ENCODE measurements around the gene IARS2. TPM values are rescaled to one million over a fixed set of nuclear protein-coding genes. Genes with fewer than 3 reads are reported as not detected.

IARS2 gene
- total RNA-seq, 2 donors from 2014 or later, result 44.6 to 56.0 TPM

- Histone ChIP-seq H3K9me3 (no peaks in the 10 kb centered on the region), H3K4me3 (no peak overlapping the region), H3K27ac (no peak overlapping the region), H3K4me1 (ENCODE audit: control insufficient read depth in 1 of 2, low read depth in 2 of 2) (no peaks in the 10 kb centered on the region), H3K27me3 (replicated peaks; ENCODE audit: insufficient read depth) (no peaks in the 10 kb centered on the region), H3K36me3 (peaks cover 18% of the 10 kb centered on the region)
- no peak for TF ChIP-seq CTCF (IDR thresholded peaks at IDR 0.05)
- DNase-seq (ENCODE audit: low spot score) (no peak), ATAC-seq (ENCODE audit: insufficient number of reproducible peaks, low FRiP score, low read depth) (no peak)
Measured at GRCh38 chr1:220129479-220130210, 35.7 kb downstream of the IARS2 start.

- no peaks in the 10 kb centered on the region for H3K9me3 ChIP-seq
- no peaks in the 10 kb centered on the region for H3K27me3 ChIP-seq (replicated peaks; ENCODE audit: insufficient read depth)
- H3K4me1 ChIP-seq (ENCODE audit: control insufficient read depth in 1 of 2, low read depth in 2 of 2), result peaks cover 4 to 28% of the 10 kb centered on the region in 2 donors
- H3K4me3 ChIP-seq, result no peak overlapping the region
- no peak for TF ChIP-seq CTCF (IDR thresholded peaks at IDR 0.05)
- DNase-seq (ENCODE audit: low spot score) (no peak), ATAC-seq (ENCODE audit: insufficient number of reproducible peaks, low FRiP score, low read depth) (no peak)
- peaks cover 19% of the 10 kb centered on the region for H3K36me3 ChIP-seq
- no peak overlapping the region for H3K27ac ChIP-seq
Measured at GRCh38 chr1:220135755-220136154, 41.8 kb downstream of the IARS2 start.

- Histone ChIP-seq H3K9me3 (no peaks in the 10 kb centered on the region), H3K27me3 (replicated peaks; ENCODE audit: insufficient read depth) (no peaks in the 10 kb centered on the region), H3K36me3 (peaks cover 25% of the 10 kb centered on the region), H3K4me1 (ENCODE audit: control insufficient read depth in 1 of 2, low read depth in 2 of 2) (peaks cover 4 to 28% of the 10 kb centered on the region in 2 donors), H3K27ac (peak overlapping the region; percentile 8 to 52), H3K4me3 (no peak overlapping the region)
- no peak for DNase-seq (ENCODE audit: low spot score)
- peak; percentile 41 for ATAC-seq (ENCODE audit: insufficient number of reproducible peaks, low FRiP score, low read depth)
- no peak for TF ChIP-seq CTCF (IDR thresholded peaks at IDR 0.05)
Measured at GRCh38 chr1:220137019-220137786, 43.3 kb downstream of the IARS2 start.

GRCh38 chr1:220139966-220140365 is 46.0 kb downstream of the IARS2 start:
- ATAC-seq (ENCODE audit: insufficient number of reproducible peaks, low FRiP score, low read depth) (no peak), DNase-seq (ENCODE audit: low spot score) (no peak)
- TF ChIP-seq CTCF (IDR thresholded peaks at IDR 0.05), result no peak
- Histone ChIP-seq H3K4me3 (peak overlapping the region; percentile 18), H3K27ac (peak overlapping the region; percentile 58 to 76), H3K27me3 (replicated peaks; ENCODE audit: insufficient read depth) (no peaks in the 10 kb centered on the region), H3K36me3 (peaks cover 12% of the 10 kb centered on the region), H3K9me3 (no peaks in the 10 kb centered on the region), H3K4me1 (ENCODE audit: control insufficient read depth in 1 of 2, low read depth in 2 of 2) (peaks cover 4 to 28% of the 10 kb centered on the region in 2 donors)

- Histone ChIP-seq H3K9me3 (no peaks in the 10 kb centered on the region), H3K36me3 (peaks cover 12% of the 10 kb centered on the region)
Measured at GRCh38 chr1:220144051-220144450, 50.1 kb downstream of the IARS2 start.

More at GRCh38 chr1:220144051-220144450, 50.1 kb downstream of the IARS2 start:
- Histone ChIP-seq H3K4me1 (ENCODE audit: control insufficient read depth in 1 of 2, low read depth in 2 of 2) (peaks cover 4 to 14% of the 10 kb centered on the region in 2 donors), H3K27me3 (replicated peaks; ENCODE audit: insufficient read depth) (no peaks in the 10 kb centered on the region), H3K27ac (no peak overlapping the region), H3K4me3 (no peak overlapping the region)
- DNase-seq (ENCODE audit: low spot score) (no peak), ATAC-seq (ENCODE audit: insufficient number of reproducible peaks, low FRiP score, low read depth) (no peak)
- no peak for TF ChIP-seq CTCF (IDR thresholded peaks at IDR 0.05)
